ENCODE measurements around the gene PIK3R2.

DNA sequence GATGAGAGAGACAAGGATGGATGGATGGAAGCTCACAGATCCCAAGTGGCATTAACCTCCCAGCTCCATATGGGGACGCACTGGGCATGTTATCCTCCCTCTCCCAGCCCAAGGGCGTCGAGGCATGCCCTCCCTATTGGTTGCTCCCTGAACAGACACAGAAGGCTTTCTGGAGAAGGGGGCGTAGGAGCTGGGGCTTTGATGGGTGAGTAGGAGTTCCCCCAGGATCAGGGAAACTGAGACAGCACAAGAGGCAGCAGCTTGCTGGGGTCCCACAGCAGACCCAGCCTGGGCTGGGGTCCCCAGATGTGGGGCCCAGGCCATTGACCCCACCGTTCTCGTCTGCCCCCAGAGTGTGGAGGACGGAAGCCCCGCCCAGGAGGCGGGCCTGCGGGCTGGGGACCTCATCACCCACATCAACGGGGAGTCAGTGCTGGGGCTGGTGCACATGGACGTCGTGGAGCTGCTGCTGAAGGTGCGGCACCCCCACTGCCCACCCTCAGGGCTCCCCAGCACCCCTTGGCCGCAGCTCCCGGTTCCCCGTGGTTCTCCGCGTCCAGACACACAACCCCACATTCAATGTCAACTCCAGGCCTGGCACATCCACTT, 7.5 kb upstream of the PIK3R2 start:
- TF ChIP-seq, protein P1, sequence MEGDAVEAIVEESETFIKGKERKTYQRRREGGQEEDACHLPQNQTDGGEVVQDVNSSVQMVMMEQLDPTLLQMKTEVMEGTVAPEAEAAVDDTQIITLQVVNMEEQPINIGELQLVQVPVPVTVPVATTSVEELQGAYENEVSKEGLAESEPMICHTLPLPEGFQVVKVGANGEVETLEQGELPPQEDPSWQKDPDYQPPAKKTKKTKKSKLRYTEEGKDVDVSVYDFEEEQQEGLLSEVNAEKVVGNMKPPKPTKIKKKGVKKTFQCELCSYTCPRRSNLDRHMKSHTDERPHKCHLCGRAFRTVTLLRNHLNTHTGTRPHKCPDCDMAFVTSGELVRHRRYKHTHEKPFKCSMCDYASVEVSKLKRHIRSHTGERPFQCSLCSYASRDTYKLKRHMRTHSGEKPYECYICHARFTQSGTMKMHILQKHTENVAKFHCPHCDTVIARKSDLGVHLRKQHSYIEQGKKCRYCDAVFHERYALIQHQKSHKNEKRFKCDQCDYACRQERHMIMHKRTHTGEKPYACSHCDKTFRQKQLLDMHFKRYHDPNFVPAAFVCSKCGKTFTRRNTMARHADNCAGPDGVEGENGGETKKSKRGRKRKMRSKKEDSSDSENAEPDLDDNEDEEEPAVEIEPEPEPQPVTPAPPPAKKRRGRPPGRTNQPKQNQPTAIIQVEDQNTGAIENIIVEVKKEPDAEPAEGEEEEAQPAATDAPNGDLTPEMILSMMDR (conservative IDR thresholded peaks at IDR 0.05; ENCODE audit: low read depth, low read length) = no peak
- TF ChIP-seq EZH2 (IDR thresholded peaks at IDR 0.05; ENCODE audit: borderline replicate concordance, low read depth, low read length, poor library complexity, severe bottlenecking) = no peak

Measured in A673 (cell line).